GM10248 (cell line): Measurements from ENCODE around the gene PKP1.
"Not testable (repeated sequence)": the region's sequence is repeated elsewhere in the genome, so short reads cannot be mapped to it uniquely, and the experiment has no call there.

Source experiments
- CTCF ChIA-PET: fragments of 300-600 bp; sonication (Branson Sonifier 250); formaldehyde crosslinking; extraction: SDS; loops from one replicate; lab custom pipeline; 2021; ENCODE audit warnings: antibody characterized with exemption; lab: Yijun Ruan, JAX
- POLR2A ChIA-PET: fragments of 350-650 bp; sonication (Branson Sonifier 250); formaldehyde crosslinking; extraction: SDS; loops from one replicate; lab custom pipeline; 2020; ENCODE audit warnings: antibody characterized with exemption; lab: Yijun Ruan, JAX
- DNase-seq: peaks from one replicate; pipeline ENCODE4 v3.0.0; 2012; ENCODE audit errors: extremely low spot score
- TF ChIP-seq, protein P1 (sequence below): IDR thresholded peaks from 2 replicates; pipeline ENCODE4 v1.5.1; 2012; ENCODE audit warnings: mild to moderate bottlenecking, low read depth; ENCODE audit errors: extremely low read depth, missing control alignments, control extremely low read depth

Gene PKP1

GRCh38 chr1:201254625-201255478 lies 28.5 kb upstream of the PKP1 start:
- ChIA-PET POLR2A (interaction anchor here (0.6 kb wide), 1 partner anchor 224 kb away, joined by 3 read pairs; no protein-coding TSS in a partner anchor), CTCF (interaction anchor here (0.8 to 3.4 kb wide), 23 partner anchors 9 to 520 kb away, joined by 3 to 40 read pairs (median 5); no protein-coding TSS in a partner anchor)
- TF ChIP-seq, protein P1, sequence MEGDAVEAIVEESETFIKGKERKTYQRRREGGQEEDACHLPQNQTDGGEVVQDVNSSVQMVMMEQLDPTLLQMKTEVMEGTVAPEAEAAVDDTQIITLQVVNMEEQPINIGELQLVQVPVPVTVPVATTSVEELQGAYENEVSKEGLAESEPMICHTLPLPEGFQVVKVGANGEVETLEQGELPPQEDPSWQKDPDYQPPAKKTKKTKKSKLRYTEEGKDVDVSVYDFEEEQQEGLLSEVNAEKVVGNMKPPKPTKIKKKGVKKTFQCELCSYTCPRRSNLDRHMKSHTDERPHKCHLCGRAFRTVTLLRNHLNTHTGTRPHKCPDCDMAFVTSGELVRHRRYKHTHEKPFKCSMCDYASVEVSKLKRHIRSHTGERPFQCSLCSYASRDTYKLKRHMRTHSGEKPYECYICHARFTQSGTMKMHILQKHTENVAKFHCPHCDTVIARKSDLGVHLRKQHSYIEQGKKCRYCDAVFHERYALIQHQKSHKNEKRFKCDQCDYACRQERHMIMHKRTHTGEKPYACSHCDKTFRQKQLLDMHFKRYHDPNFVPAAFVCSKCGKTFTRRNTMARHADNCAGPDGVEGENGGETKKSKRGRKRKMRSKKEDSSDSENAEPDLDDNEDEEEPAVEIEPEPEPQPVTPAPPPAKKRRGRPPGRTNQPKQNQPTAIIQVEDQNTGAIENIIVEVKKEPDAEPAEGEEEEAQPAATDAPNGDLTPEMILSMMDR: peak; percentile 94
- peak; percentile 89 for DNase-seq

DNA sequence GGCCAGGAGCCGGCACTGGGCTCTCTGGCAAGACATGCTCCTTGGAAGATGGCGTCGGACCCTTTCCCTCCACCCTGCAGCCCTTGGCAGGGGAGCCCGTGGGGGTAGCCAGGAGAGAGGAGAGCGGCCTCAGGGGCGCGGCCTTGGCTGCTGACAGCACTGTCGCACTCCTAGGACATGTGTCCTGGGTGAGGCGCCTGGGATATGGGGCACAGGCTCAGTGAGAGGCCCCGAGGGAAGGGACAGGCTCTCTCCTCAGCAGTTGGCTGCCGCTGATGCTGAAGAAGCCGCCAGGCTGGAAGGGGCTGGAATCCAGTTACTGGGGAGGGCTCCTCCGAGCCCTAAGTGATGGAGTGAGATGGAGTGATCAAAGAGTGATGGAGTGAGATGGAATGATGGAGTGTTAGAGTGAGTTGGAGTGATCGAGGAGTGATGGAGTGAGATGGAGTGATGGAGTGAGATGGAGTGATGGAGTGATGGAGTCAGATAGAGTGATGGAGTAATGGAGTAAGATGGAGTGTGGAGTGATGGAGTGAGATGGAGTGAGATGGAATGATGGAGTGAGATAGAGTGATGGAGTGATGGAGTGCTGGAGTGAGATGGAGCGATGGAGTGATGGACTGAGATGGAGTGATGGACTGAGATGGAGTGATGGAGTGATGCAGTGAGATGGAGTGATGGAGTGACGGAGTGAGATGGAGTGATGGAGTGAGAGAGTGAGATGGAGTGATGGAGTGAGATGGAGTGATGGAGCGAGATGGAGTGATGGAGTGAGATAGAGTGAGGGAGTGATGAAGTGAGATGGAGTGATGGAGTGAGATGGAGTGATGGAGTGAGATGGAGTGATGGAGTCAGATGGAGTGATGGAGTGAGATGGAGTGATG lies 27.6 kb upstream of the PKP1 start:
- ChIA-PET CTCF (interaction anchor here (1.2 to 3.4 kb wide), 4 partner anchors 8 to 106 kb away, joined by 5 to 40 read pairs (median 12); no protein-coding TSS in a partner anchor), POLR2A (no interaction called here)
- TF ChIP-seq, protein P1: no peak
- no peak for DNase-seq

- DNase-seq, CTCF ChIA-PET, POLR2A ChIA-PET: not testable (repeated sequence)
Observed at GRCh38 chr1:201258132-201258531, 25.2 kb upstream of the PKP1 start.

GRCh38 chr1:201258763-201259230 lies 24.5 kb upstream of the PKP1 start:
- CTCF ChIA-PET: interaction anchor here (1.4 to 1.5 kb wide), 2 partner anchors 103 to 150 kb away, joined by 4 to 6 read pairs; no protein-coding TSS in a partner anchor
- POLR2A ChIA-PET: no interaction called here
- DNase-seq: no peak
- TF ChIP-seq, protein P1: no peak

DNA sequence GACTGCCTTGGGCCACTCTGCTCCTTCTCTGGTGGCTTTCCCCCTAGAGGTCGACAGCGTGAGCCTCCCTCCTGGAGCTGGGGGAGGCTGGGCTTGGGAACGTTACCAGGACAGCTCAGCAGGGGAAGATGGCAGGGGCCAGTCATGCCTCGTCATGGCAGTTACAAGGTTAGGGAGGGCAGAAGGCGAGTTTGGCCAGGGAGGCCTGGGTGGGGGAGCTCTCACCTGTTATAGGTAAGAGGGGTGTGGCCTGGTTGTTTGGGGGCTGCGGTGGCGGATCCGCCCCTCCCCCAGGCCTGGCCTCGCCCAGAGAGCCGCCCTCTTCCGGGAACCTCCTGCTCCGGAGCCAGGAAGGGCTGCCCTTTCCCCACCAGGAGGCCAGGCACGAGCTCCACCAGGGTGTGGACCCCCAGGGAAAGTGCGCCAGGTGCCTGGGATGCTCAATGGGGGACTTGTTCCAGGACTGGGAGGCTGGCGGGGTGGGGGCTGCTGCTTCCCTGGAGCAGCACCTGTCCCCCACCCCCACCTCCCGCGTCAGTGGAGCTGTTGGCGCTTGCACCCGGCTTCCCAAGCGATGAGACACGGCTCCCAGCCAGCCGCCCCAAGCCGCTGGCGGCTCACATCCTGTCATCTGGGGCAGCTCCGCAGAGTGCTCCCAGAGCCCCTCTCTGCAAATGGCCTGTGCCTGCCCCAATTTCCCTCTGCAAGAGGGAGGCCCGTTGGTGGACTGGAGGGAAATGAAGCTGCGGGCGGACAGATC lies 23.6 kb upstream of the PKP1 start:
- CTCF ChIA-PET: interaction anchor here (1.4 to 1.5 kb wide), 2 partner anchors 102 to 150 kb away, joined by 4 to 6 read pairs; no protein-coding TSS in a partner anchor
- DNase-seq: no peak
- POLR2A ChIA-PET: no interaction called here
- TF ChIP-seq, protein P1: no peak

DNA sequence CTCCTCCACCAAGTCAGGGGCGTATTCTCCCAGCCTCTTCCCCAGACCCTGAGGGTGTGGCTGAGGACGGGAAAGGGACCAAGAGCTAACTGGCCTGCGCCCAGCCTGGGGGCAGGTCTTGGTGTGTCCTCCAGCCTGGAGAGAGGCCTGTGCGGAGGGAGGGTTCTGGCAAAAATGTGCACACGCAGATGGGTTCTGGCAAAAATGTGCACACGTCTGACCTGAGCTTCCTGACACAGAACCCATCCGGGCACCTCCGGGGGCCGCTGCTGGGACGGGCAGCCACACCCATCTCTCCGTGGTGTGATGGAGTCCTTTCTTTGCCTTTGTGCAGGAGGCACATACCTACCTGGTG lies 23.1 kb upstream of the PKP1 start:
- CTCF ChIA-PET: no interaction called here
- TF ChIP-seq, protein P1: no peak
- POLR2A ChIA-PET: no interaction called here
- no peak for DNase-seq
